GM12878 (cell line): ENCODE results near the gene SERBP1. TPM values are rescaled to one million over a fixed set of nuclear protein-coding genes. Genes with fewer than 3 reads are reported as not detected.

Source experiments
- ATAC-seq: fragments of 200-7000 bp; cut with Tn5 transposase; 3 replicates; pipeline ENCODE4 v1.9.1; 2020; ENCODE audit warnings: mild to moderate bottlenecking, moderate library complexity
- BruUV-seq: library from RNA; stranded (reverse); fragments of 400-500 nt; replicated peaks from 2 replicates; lab custom pipeline; 2021; lab: Mats Ljungman, UMichigan
- CTCF ChIA-PET: fragments of 300-600 bp; sonication (Branson Sonifier 250); formaldehyde crosslinking; extraction: SDS; loops from one replicate; lab custom pipeline; 2021; ENCODE audit warnings: inconsistent platforms; lab: Yijun Ruan, JAX
- POLR2A ChIA-PET: fragments of 350-600 bp; formaldehyde crosslinking; extraction: SDS; loops from one replicate; lab custom pipeline; 2021; ENCODE audit warnings: inconsistent platforms; lab: Charles Lee
- RAD21 ChIA-PET: fragments of 300-600 bp; sonication (Branson Sonifier 250); formaldehyde crosslinking; loops from one replicate; lab custom pipeline; 2023; ENCODE audit warnings: antibody characterized with exemption; ENCODE audit not compliant: unreplicated experiment; lab: Charles Lee
- SMC1A ChIA-PET: fragments of 300-600 bp; sonication (Branson Sonifier 250); formaldehyde crosslinking; loops from one replicate; lab custom pipeline; 2023; ENCODE audit not compliant: unreplicated experiment, uncharacterized antibody; lab: Charles Lee
- DNase-seq: peaks from one replicate; pipeline ENCODE4 v3.0.0-alpha.2; 2011; ENCODE audit warnings: low read depth, low spot score
- FAIRE-seq: peaks from 3 replicates; lab custom pipeline; 2011; peaks lifted over from hg19 to GRCh38; lab: Jason Lieb, UNC
- H2AFZ ChIP-seq: 2 replicates; pipeline ENCODE4 v1.6.0; 2011; ENCODE audit warnings: low read depth, low read length, control low read depth; ENCODE audit not compliant: control insufficient read depth
- H3K27ac ChIP-seq: 2 replicates; pipeline ENCODE4 v1.5.1; 2011; ENCODE audit warnings: control low read depth; ENCODE audit not compliant: control insufficient read depth, insufficient read depth
- H3K27me3 ChIP-seq, 2 experiments: replicated peaks in 1 of 2; 2 replicates each; pipeline versions ENCODE4 v1.6.0 to v1.6.1; 2011; ENCODE audit warnings: low read length in 1 of 2; ENCODE audit not compliant: control insufficient read depth in 2 of 2, insufficient read depth in 2 of 2
- H3K36me3 ChIP-seq, 2 experiments: 2 replicates each; pipeline ENCODE4 v1.5.1; 2011; ENCODE audit warnings: low read length in 1 of 2; ENCODE audit not compliant: control insufficient read depth in 2 of 2, insufficient read depth in 2 of 2
- H3K4me1 ChIP-seq: 2 replicates; pipeline ENCODE4 v1.6.1; 2011; ENCODE audit warnings: mild to moderate bottlenecking, low read length, moderate library complexity, mixed read lengths; ENCODE audit not compliant: control insufficient read depth, insufficient read depth
- H3K4me2 ChIP-seq: 2 replicates; pipeline ENCODE4 v1.6.0; 2011; ENCODE audit warnings: control low read depth; ENCODE audit not compliant: control insufficient read depth, insufficient read depth
- H3K4me3 ChIP-seq: fragments of 200-600 bp; sonication (generic); 2 replicates; pipeline ENCODE4 v1.5.1; 2016
- H3K79me2 ChIP-seq: 2 replicates; pipeline ENCODE4 v1.6.0; 2011; ENCODE audit warnings: low read length; ENCODE audit not compliant: control insufficient read depth, insufficient read depth
- H3K9ac ChIP-seq: 2 replicates; pipeline ENCODE4 v1.8.0; 2011; ENCODE audit warnings: low read length, control low read depth, mixed read lengths; ENCODE audit not compliant: control insufficient read depth, insufficient read depth
- H3K9me3 ChIP-seq: replicated peaks from 3 replicates; pipeline ENCODE4 v1.5.1; 2011; ENCODE audit warnings: mild to moderate bottlenecking, low read length; ENCODE audit not compliant: control insufficient read depth, insufficient read depth
- H4K20me1 ChIP-seq: 2 replicates; pipeline ENCODE4 v1.6.0; 2011; ENCODE audit not compliant: control insufficient read depth, insufficient read depth
- BCLAF1 ChIP-seq: fragments of 450-650 bp; IDR thresholded peaks from 2 replicates; pipeline ENCODE4 v1.6.1; 2017; ENCODE audit warnings: antibody characterized with exemption, mild to moderate bottlenecking, moderate library complexity
- CBX5 ChIP-seq: sonication (generic); IDR thresholded peaks from 2 replicates; pipeline ENCODE4 v1.6.1; 2016; ENCODE audit warnings: low read depth, moderate library complexity, mild to moderate bottlenecking, inconsistent platforms
- NFXL1 ChIP-seq: fragments of 450-650 bp; IDR thresholded peaks from 2 replicates; pipeline ENCODE4 v1.6.1; 2017; ENCODE audit warnings: antibody characterized with exemption, mild to moderate bottlenecking, borderline replicate concordance
- NKRF ChIP-seq: fragments of 450-650 bp; conservative IDR thresholded peaks from 2 replicates; pipeline ENCODE4 v1.6.1; 2017; ENCODE audit warnings: mild to moderate bottlenecking, moderate library complexity
- NR2F1 ChIP-seq: fragments of 450-650 bp; conservative IDR thresholded peaks from 2 replicates; pipeline ENCODE4 v1.6.1; 2017; ENCODE audit warnings: mild to moderate bottlenecking
- NRF1 ChIP-seq: conservative IDR thresholded peaks from 2 replicates; pipeline ENCODE4 v1.6.1; 2011; ENCODE audit warnings: mild to moderate bottlenecking, low read depth, low read length, improper control_type of control experiment
- WRNIP1 ChIP-seq: IDR thresholded peaks from 2 replicates; pipeline ENCODE4 v1.6.1; 2011; ENCODE audit warnings: low read depth, low read length, improper control_type of control experiment, borderline replicate concordance
- ZBED1 ChIP-seq: IDR thresholded peaks from 2 replicates; pipeline ENCODE4 v1.6.1; 2016; ENCODE audit warnings: borderline replicate concordance
- WGBS: methylation state at CpG from one replicate; pipeline ENCODE4 v1.1.6; 2016; ENCODE audit warnings: low lambda C conversion rate; ENCODE audit not compliant: insufficient replicate concordance, insufficient coverage; ENCODE audit errors: missing lambda C conversion rate; 5-methylcytosine and 5-hydroxymethylcytosine counted together
- in situ Hi-C: fragments of 300-500 bp; cut with MboI; formaldehyde crosslinking; loops from 9 replicates; pipeline ENCODE4 v1.14.3; 2018; ENCODE audit warnings: mixed read lengths
- intact Hi-C: fragments of 100-400 bp; cut with micrococcal nuclease; formaldehyde crosslinking; loops from one replicate; pipeline ENCODE4 v1.14.2; 2022; ENCODE audit not compliant: unreplicated experiment
- polyA plus RNA-seq, 11 experiments: library from polyadenylated mRNA; depleted of rRNA in 4 of 11; unstranded in 6 of 11; stranded (reverse) in 5 of 11; fragments of >200 nt; fragmentation: Nextera tagmentation in 4 of 11; fragmentation: Illumina TruSeq in 1 of 11; extraction: Ambion mirVana in 4 of 11; extraction: Trizol in 1 of 11; gene quantifications; 1 replicate in 1 of 11; 2 replicates in 10 of 11; pipeline versions ENCODE4 v1.2.1 to v1.2.3, GENCODE V29; 2011 to 2016; ENCODE audit warnings: inconsistent platforms in 2 of 11, missing spikeins in 2 of 11, low read depth in 1 of 11
- total RNA-seq, 4 experiments: library from RNA; depleted of rRNA in 3 of 4; stranded (reverse); fragments of >200 nt in 3 of 4; fragmentation: Illumina TruSeq in 1 of 4; extraction: Trizol in 1 of 4; gene quantifications; 2 replicates each; pipeline versions ENCODE4 v1.2.1 to v1.2.3, GENCODE V29; 2013 to 2021

SERBP1 gene
- total and polyA plus RNA-seq, 10 of the 15 experiments (the other 5 are each of a cell fraction or from before 2014, with no cell fraction given): 76.7 to 509 (median 384) TPM

DNA sequence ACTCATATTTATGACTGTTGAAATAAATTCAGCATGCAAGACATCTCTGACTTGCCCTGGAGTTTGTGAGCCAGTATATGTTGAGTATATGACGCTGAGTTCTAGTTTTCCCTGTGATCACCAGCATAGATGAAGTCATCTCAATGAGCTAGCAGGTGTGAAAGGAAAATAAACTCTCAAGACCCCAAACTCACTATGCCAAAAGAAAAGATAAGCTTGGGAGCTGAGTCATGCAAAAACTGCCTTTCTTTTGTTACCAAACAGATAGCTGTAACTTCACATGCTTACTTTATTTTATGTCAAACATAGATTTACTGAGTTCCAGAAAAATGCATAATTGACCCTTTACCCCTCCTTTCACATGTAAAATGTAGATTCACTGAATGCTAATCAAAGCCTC is 52.9 kb downstream of the SERBP1 start (continued):
- TF ChIP-seq CBX5: no peak

DNA sequence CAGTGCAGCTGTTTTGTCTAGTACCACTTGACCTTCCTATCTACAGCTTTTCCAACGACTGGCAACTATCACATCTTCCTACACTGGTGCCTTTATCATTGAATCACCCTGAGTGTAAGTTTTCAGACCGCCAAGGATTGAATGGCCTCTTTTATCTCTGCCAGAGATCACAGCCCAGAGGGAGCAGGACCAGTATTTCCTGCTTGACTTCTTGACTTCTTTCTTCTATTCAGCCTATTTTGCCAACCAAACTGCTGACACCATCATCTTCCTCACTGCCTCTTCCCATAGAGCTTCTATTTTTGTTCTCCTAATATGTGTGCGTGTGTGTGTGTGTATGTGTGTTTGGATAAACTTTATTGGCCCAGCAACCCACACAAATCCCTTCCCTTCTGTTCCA is 53.8 kb downstream of the SERBP1 start:
- Histone ChIP-seq H4K20me1 (no peaks in the 10 kb centered on the region), H3K27me3 (no peaks in the 10 kb centered on the region), H3K79me2 (no peaks in the 10 kb centered on the region), H3K27ac (no peak overlapping the region), H3K4me3 (no peak overlapping the region), H3K4me1 (no peaks in the 10 kb centered on the region), H3K4me2 (no peak overlapping the region), H3K36me3 (no peaks in the 10 kb centered on the region), H2AFZ (no peak overlapping the region), H3K9me3 (no peaks in the 10 kb centered on the region), H3K9ac (no peak overlapping the region)
- ChIA-PET CTCF (no interaction called here), SMC1A (no interaction called here), RAD21 (no interaction called here), POLR2A (no interaction called here)
- no peak for DNase-seq
- intact Hi-C loops (no loop called here), in situ Hi-C loops (no loop called here)
- TF ChIP-seq ZBED1 (no peak), NR2F1 (no peak), NFXL1 (no peak), NRF1 (no peak), BCLAF1 (no peak), NKRF (no peak), WRNIP1 (no peak)
- no TSS peak for BruUV-seq
- ATAC-seq: no peak
- no peak for FAIRE-seq
- 92% methylated on average over 3 of the region's 3 CpGs for WGBS
